K562 (cell line): Measurements from ENCODE around the gene COL23A1. TPM values are rescaled to one million over a fixed set of nuclear protein-coding genes. Genes with fewer than 3 reads are reported as not detected.

Experiments used
- ATAC-seq: fragments of 200-7000 bp; cut with Tn5 transposase; 3 replicates; pipeline ENCODE4 v1.9.1; 2020; ENCODE audit warnings: moderate library complexity
- BruUV-seq: library from RNA; stranded (reverse); fragments of 400-500 nt; replicated peaks from 2 replicates; lab custom pipeline; 2021; lab: Mats Ljungman, UMichigan
- CTCF ChIA-PET: fragments of 300-600 bp; formaldehyde crosslinking; extraction: SDS; loops from one replicate; lab custom pipeline; 2021; ENCODE audit warnings: low intra/inter-chr PET ratio; lab: Yijun Ruan, JAX
- POLR2A ChIA-PET: fragments of 300-600, 350-650 bp; sonication (Branson Sonifier 250); formaldehyde crosslinking; extraction: SDS; loops from one replicate; lab custom pipeline; 2021; ENCODE audit warnings: antibody characterized with exemption, inconsistent platforms; lab: Yijun Ruan, JAX
- DNase-seq, 4 experiments: peaks; one replicate each; pipeline versions ENCODE4 v3.0.0 to v3.0.0-alpha.2; 2011 to 2018; ENCODE audit warnings: low spot score in 3 of 4, mixed read lengths in 3 of 4; ENCODE audit errors: extremely low read depth in 1 of 4
- FAIRE-seq: peaks from 2 replicates; lab custom pipeline; 2011; peaks lifted over from hg19 to GRCh38; lab: Jason Lieb, UNC
- H2AFZ ChIP-seq: 2 replicates; pipeline ENCODE4 v1.6.0; 2011; ENCODE audit warnings: low read depth, low read length, control low read depth, inconsistent platforms
- H3K27ac ChIP-seq: fragments of 200-600 bp; 3 replicates; pipeline ENCODE4 v1.8.0; 2011; ENCODE audit warnings: low read depth, mild to moderate bottlenecking, control low read depth, inconsistent platforms, low read length, moderate library complexity, mixed read lengths; ENCODE audit errors: extremely low read depth
- H3K27me3 ChIP-seq, 2 experiments: fragments of 300-600 bp in 1 of 2; 2 replicates in 1 of 2; 3 replicates in 1 of 2; pipeline versions ENCODE4 v1.6.0 to v1.8.0; 2011; ENCODE audit warnings: inconsistent platforms in 2 of 2, low read length in 2 of 2, mild to moderate bottlenecking in 1 of 2, mixed read lengths in 1 of 2, moderate library complexity in 1 of 2; ENCODE audit not compliant: control insufficient read depth in 2 of 2, insufficient read depth in 2 of 2
- H3K36me3 ChIP-seq: fragments of 300-600 bp; 3 replicates; pipeline ENCODE4 v1.8.0; 2011; ENCODE audit warnings: mild to moderate bottlenecking, low read length, inconsistent platforms; ENCODE audit not compliant: control insufficient read depth, insufficient read depth
- H3K4me1 ChIP-seq, 2 experiments: fragments of 200-600 bp in 1 of 2; replicated peaks in 1 of 2; 2 replicates in 1 of 2; 3 replicates in 1 of 2; pipeline versions ENCODE4 v1.5.1 to v1.8.0; 2011; ENCODE audit warnings: inconsistent platforms in 2 of 2, low read length in 2 of 2, mild to moderate bottlenecking in 1 of 2, mixed read lengths in 1 of 2, moderate library complexity in 1 of 2; ENCODE audit not compliant: control insufficient read depth in 2 of 2, insufficient read depth in 2 of 2
- H3K4me2 ChIP-seq: 2 replicates; pipeline ENCODE4 v1.6.1; 2011; ENCODE audit warnings: low read length, control low read depth, inconsistent platforms, mixed read lengths; ENCODE audit not compliant: insufficient read depth
- H3K4me3 ChIP-seq: fragments of 200-600 bp; sonication (generic), shearing (Covaris generic); 2 replicates; pipeline ENCODE4 v1.5.1; 2016; ENCODE audit warnings: control low read depth, inconsistent platforms
- H3K79me2 ChIP-seq: fragments of 200-600 bp; 3 replicates; pipeline ENCODE4 v1.8.0; 2011; ENCODE audit warnings: low read length, inconsistent platforms; ENCODE audit not compliant: control insufficient read depth, insufficient read depth
- H3K9ac ChIP-seq, 2 experiments: 2 replicates each; pipeline versions ENCODE4 v1.6.0 to v1.6.1; 2011; ENCODE audit warnings: low read depth in 2 of 2, low read length in 2 of 2, control low read depth in 1 of 2, inconsistent platforms in 1 of 2, mild to moderate bottlenecking in 1 of 2, mixed read lengths in 1 of 2; ENCODE audit not compliant: insufficient read depth in 1 of 2
- H3K9me1 ChIP-seq: one replicate; pipeline ENCODE4 v1.6.0; 2011; ENCODE audit warnings: inconsistent platforms, mild to moderate bottlenecking, low read length, moderate library complexity; ENCODE audit not compliant: control insufficient read depth, insufficient read depth
- H3K9me3 ChIP-seq: replicated peaks from 2 replicates; pipeline ENCODE4 v1.5.1; 2011; ENCODE audit warnings: low read depth, low read length, inconsistent platforms; ENCODE audit not compliant: control insufficient read depth, insufficient read depth
- H4K20me1 ChIP-seq: replicated peaks from 2 replicates; pipeline ENCODE4 v1.6.1; 2011; ENCODE audit warnings: low read length, inconsistent platforms, mixed read lengths; ENCODE audit not compliant: control insufficient read depth, insufficient read depth
- EZH2 ChIP-seq: IDR thresholded peaks from 2 replicates; pipeline ENCODE4 v1.6.1; 2012; ENCODE audit warnings: low read depth, mild to moderate bottlenecking, inconsistent platforms, low read length, borderline replicate concordance
- PHB2 ChIP-seq: fragments of 450-650 bp; IDR thresholded peaks from 2 replicates; pipeline ENCODE4 v1.6.1; 2017; ENCODE audit warnings: low read depth
- PHF8 ChIP-seq: fragments of 200-600 bp; sonication (generic); IDR thresholded peaks from 2 replicates; pipeline ENCODE4 v1.6.1; 2012; ENCODE audit warnings: mixed run types, mild to moderate bottlenecking, inconsistent platforms, low read length, moderate library complexity, borderline replicate concordance
- WHSC1 ChIP-seq: IDR thresholded peaks from one replicate; pipeline ENCODE4 v1.6.1; 2012; ENCODE audit warnings: low read length, control low read depth, inconsistent platforms
- ZBED1 ChIP-seq: IDR thresholded peaks from 2 replicates; pipeline ENCODE4 v1.6.1; 2014
- ZNF263 ChIP-seq: sonication (generic); formaldehyde crosslinking; IDR thresholded peaks from 2 replicates; pipeline ENCODE4 v1.8.0; 2022; ENCODE audit warnings: mild to moderate bottlenecking, missing genetic modification reagents, borderline replicate concordance
- WGBS: fragments of 100-300 bp; shearing (Covaris generic); methylation state at CpG from one replicate; pipeline ENCODE4 v1.1.6; 2016; ENCODE audit warnings: low coverage, mixed read lengths; ENCODE audit not compliant: insufficient coverage; ENCODE audit errors: missing lambda C conversion rate; 5-methylcytosine and 5-hydroxymethylcytosine counted together
- in situ Hi-C: fragments of 300-500 bp; cut with MboI; formaldehyde crosslinking; loops from 4 replicates; pipeline ENCODE4 v1.15.0; 2018; ENCODE audit warnings: inconsistent platforms, mixed read lengths
- intact Hi-C: fragments of 100-400 bp; cut with micrococcal nuclease; formaldehyde crosslinking; loops from 2 replicates; pipeline ENCODE4 v1.14.2; 2022
- polyA plus RNA-seq, 8 experiments: library from polyadenylated mRNA; depleted of rRNA in 4 of 8; stranded (reverse) in 5 of 8; unstranded in 3 of 8; fragments of >200 nt; fragmentation: Nextera tagmentation in 2 of 8; fragmentation: Illumina TruSeq in 1 of 8; extraction: Ambion mirVana in 2 of 8; extraction: Trizol in 1 of 8; gene quantifications; 2 replicates each; pipeline versions ENCODE4 v1.2.1 to v1.2.3, GENCODE V29; 2011 to 2014; ENCODE audit warnings: inconsistent platforms in 1 of 8, missing spikeins in 1 of 8
- total RNA-seq, 7 experiments: library from RNA; depleted of rRNA in 6 of 7; stranded (reverse); fragments of >200 nt in 6 of 7; fragmentation: Illumina TruSeq in 2 of 7; extraction: Trizol in 2 of 7; gene quantifications; 2 replicates each; pipeline versions ENCODE4 v1.2.1 to v1.2.3, GENCODE V29; 2011 to 2021; ENCODE audit warnings: low replicate concordance in 1 of 7
- TF ChIP-seq, protein P1 (sequence below): sonication (generic); formaldehyde crosslinking; IDR thresholded peaks from 2 replicates; pipeline ENCODE4 v1.8.0; 2022; ENCODE audit warnings: mild to moderate bottlenecking, missing genetic modification reagents, borderline replicate concordance

COL23A1 gene
- total and polyA plus RNA-seq, 9 of the 15 experiments (the other 6 are each of a cell fraction or from before 2014, with no cell fraction given), result 0.09 TPM; not detected in 8

DNA sequence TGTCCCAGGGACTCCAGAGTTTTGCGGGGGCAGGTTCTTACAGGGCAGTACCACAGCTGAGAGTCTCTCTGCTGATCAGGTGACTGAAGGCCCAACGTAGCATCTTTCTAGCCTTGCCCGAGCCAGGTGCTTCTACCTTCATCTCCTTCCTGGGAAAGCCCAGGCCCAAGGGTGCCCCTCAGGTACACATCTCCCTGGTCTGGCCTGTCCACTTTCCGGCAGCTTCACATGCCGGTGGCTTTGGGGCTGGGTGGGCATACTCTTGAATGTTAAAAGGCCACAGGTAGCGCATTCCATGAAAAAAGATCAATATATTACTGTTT is 351.9 kb downstream of the COL23A1 start:
- no peaks in the 10 kb centered on the region for H3K9me3 ChIP-seq
- FAIRE-seq (no peak), DNase-seq (no peak), ATAC-seq (no peak)
- H4K20me1 ChIP-seq, result no peaks in the 10 kb centered on the region
- H3K36me3 ChIP-seq, result no peaks in the 10 kb centered on the region
- WGBS, result 78% methylated on average over 6 of the region's 6 CpGs
- ChIA-PET CTCF (no interaction called here), POLR2A (interaction anchor here (1.0 to 1.2 kb wide), 2 partner anchors 22 to 24 kb away, joined by 3 to 4 read pairs; no protein-coding TSS in a partner anchor)
- in situ Hi-C loops, result no loop called here
- no peak overlapping the region for H3K9ac ChIP-seq
- intact Hi-C loops, result loop anchor here (5.0 kb wide), 2 partner anchors 314 to 599 kb away; no protein-coding TSS in a partner anchor
- peaks cover 19 to 34% of the 10 kb centered on the region in 2 experiments for H3K4me1 ChIP-seq
- no peak overlapping the region for H2AFZ ChIP-seq
- no TSS peak for BruUV-seq
- H3K27ac ChIP-seq, result no peak overlapping the region
- TF ChIP-seq ZNF263, result no peak
- TF ChIP-seq PHB2, result no peak
- TF ChIP-seq, protein P1, sequence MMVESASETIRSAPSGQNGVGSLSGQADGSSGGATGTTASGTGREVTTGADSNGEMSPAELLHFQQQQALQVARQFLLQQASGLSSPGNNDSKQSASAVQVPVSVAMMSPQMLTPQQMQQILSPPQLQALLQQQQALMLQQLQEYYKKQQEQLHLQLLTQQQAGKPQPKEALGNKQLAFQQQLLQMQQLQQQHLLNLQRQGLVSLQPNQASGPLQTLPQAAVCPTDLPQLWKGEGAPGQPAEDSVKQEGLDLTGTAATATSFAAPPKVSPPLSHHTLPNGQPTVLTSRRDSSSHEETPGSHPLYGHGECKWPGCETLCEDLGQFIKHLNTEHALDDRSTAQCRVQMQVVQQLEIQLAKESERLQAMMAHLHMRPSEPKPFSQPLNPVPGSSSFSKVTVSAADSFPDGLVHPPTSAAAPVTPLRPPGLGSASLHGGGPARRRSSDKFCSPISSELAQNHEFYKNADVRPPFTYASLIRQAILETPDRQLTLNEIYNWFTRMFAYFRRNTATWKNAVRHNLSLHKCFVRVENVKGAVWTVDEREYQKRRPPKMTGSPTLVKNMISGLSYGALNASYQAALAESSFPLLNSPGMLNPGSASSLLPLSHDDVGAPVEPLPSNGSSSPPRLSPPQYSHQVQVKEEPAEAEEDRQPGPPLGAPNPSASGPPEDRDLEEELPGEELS (CRISPR knock-in tag), result no peak
- no peak for TF ChIP-seq ZBED1
- TF ChIP-seq EZH2, result no peak
- no peak for TF ChIP-seq WHSC1
- TF ChIP-seq PHF8, result no peak
- peaks cover 0 to 13% of the 10 kb centered on the region in 2 experiments; a peak in 3 of 5 replicates for H3K27me3 ChIP-seq
- H3K4me2 ChIP-seq, result no peak overlapping the region
- no peaks in the 10 kb centered on the region for H3K79me2 ChIP-seq
- no peak overlapping the region for H3K4me3 ChIP-seq
- no peaks in the 10 kb centered on the region for H3K9me1 ChIP-seq
